NCI-H1694 (cell line): ENCODE measurements around the gene TIMM50.
"Not testable (repeated sequence)": the region's sequence is repeated elsewhere in the genome, so short reads cannot be mapped to it uniquely, and the experiment has no call there.

ENCODE experiments used
- DNase-seq: peaks from one replicate; lab custom pipeline; 2025; lab: John Stamatoyannopoulos, UW

Gene TIMM50

GRCh38 chr19:39480337-39481228 lies at the start of gene TIMM50:
TSS of gene TIMM50 (plus strand) at chr19:39480838. CDS start at chr19:39480854, 16 bp downstream.
- DNase-seq: peak; percentile 96

DNA sequence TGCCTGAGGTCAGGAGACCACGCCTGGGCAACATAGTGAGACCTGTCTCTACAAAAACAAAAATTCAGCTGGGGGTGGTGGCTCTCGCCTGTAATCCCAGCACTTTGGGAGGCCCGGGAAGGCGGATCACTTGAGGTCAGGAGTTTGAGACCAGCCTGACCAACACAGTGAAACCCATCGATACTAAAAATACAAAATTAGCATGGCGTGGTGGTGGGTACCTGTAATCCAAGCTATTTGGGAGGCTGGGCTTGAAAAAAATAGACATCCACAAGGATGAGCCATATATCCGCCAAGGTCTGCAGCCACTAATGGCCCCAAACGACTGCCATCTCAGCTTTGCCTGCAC lies 48.0 kb upstream of the TIMM50 start:
- DNase-seq: no peak

GRCh38 chr19:39433480-39434079 lies 47.1 kb upstream of the TIMM50 start:
- no peak for DNase-seq

DNA sequence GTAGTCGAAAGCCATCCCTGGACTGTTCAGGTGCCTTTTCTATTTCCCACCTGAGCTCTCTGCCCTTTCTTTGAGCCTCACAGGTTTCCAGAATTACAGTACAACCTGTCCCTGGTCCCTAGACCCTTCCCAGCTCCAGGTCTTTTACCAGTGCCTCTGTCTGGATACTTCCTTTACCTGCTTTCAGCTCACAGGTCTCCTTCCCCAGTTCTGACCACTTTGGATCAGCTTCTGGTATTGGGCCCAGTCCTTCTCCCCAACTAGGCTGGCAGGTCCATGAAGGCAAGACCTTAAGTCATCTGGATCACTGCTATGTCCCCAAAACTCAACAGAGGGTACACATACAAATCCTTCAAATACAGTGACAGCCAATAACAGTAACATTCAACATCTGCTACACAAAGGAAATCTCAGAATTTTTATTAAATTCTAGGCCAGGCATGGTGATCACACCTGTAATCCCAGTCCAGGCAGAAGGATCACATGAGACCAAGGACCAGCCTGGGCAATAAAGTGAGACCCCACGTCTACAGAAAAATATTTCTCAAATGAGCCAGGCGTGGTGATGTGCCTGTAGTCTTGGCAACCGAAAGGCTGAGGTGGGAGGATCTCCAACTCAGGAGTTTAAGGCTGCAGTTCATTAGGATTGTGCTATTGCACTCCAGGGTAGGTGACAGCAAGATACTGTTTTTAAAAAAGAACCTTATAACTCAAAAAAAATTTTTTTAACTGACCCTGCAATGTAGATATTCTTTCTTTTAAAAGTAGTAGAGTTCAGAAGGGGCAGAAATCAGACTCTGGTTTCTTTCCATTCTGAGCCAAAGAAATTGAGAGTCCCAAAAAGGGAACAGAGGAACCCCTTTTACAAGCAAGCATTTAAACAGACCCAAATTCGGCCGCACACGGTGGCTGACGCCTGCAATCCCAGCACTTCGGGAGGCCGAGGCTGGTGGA lies 46.2 kb upstream of the TIMM50 start:
- no peak for DNase-seq

DNA sequence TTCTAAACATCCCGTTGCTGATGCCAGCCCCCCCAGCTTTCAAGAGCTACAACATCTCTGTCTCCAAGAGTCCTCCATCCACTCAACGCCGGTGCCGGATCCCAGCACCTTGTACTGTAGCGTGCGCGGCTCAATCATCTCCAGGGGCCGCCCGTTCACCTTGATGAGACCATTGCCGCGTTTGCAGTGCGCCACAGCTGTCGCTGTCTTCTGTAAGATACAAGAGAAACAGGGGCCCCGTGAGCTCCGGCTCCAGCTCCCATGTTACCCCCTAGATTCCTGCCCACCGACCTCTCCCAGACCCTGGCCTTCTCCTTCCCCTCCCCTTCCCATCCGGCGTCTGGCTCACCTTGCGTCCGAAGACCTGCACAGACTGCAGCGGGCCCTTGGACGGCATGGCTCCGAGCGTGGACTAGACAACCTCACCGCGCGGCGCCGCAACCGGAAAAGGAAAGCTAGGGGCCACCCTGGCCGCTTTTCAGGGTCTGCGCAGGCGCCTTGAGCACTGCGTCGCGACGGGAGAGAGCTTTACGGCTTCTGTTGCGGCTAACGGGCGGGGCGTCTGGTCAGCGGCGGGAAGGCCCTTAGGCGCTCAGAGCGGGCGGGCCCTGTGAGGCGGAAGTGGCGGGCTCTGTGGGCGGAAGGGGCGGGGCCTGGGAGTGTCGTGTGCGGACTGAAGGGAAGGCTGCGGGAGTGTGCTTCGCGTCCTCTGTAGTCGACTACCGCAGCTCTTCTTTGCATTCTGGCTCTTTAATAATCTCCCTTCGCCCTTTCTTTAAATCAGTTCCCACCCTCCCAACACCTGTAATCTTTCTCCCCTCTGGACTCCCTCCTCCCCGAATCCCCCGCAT lies 44.9 kb upstream of the TIMM50 start, which contains the start of gene RPS16:
TSS of gene RPS16 (minus strand) at position 451 of the 851 bp plus-strand sequence. CDS start at position 397, 54 bp downstream.
- peak; percentile 97 for DNase-seq

GRCh38 chr19:39436350-39436716 lies 44.3 kb upstream of the TIMM50 start:
- no peak for DNase-seq

- DNase-seq: no peak
These were observed 42.2 kb upstream of the TIMM50 start for GRCh38 chr19:39438270-39438934.

- no peak for DNase-seq
These were observed 35.9 kb upstream of the TIMM50 start for GRCh38 chr19:39444598-39445195.

GRCh38 chr19:39445196-39446111 lies 35.2 kb upstream of the TIMM50 start, which contains the start of gene SUPT5H:
TSS of gene SUPT5H (plus strand) at chr19:39445582. CDS start at chr19:39445891, 309 bp downstream.
- peak; percentile 97 for DNase-seq

DNA sequence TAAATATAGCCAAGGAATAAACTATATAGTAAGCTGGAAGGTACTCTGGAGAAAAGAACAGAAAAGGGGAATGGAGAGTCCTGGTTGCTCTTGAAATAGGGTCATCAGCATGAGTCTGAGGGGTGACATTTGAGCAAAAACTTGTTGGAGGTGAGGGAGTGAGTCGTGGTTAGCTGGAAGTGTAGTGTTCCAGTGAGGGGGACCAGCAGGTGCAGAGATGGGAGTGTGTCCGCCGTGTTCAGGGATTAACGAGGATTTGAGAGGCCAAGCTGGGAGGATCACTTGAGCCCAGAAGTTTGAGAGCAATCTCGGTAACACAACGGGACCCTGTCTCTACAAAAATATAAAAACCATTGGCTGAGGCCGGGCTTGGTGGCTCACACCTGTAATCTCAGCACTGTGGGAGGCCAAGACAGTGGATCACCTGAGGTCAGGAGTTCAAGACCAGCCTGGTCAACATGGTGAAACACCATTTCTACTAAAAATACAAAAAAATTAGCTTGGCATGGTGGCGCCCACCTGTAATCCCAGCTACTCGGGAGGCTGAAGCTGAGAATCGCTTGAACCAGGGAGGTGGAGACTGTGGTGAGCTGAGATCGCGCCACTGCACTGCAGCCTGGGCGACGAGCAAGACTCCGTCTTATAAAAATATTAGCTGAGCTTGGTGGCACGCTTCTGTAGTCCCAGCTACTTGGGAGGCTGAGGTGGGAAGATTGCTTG lies 34.1 kb upstream of the TIMM50 start:
- no peak for DNase-seq

GRCh38 chr19:39448271-39448670 lies 32.4 kb upstream of the TIMM50 start:
- DNase-seq: no peak

GRCh38 chr19:39449116-39449797 lies 31.4 kb upstream of the TIMM50 start:
- no peak for DNase-seq

- not testable (repeated sequence) for DNase-seq
These were observed 29.4 kb upstream of the TIMM50 start for GRCh38 chr19:39451257-39451656.

DNA sequence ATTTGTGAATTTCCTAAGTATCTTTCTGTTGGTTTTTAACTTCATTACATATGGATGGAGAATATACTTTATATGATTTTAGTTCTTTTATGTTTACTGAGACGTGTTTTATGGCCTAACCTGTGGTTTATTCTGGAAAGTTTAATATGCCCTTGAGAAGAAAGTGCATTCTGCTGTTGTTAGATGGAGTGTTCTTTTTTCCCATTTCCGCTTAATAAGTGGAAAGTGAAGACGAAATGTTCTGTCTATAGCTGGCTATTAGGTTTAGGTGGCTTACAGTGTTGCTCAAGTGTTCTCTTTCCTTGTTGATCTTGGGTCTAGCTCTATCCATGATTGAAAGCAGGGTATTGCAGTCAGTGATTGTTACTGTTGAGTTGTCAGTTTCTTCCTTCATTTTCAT lies 17.2 kb upstream of the TIMM50 start:
- no peak for DNase-seq

DNA sequence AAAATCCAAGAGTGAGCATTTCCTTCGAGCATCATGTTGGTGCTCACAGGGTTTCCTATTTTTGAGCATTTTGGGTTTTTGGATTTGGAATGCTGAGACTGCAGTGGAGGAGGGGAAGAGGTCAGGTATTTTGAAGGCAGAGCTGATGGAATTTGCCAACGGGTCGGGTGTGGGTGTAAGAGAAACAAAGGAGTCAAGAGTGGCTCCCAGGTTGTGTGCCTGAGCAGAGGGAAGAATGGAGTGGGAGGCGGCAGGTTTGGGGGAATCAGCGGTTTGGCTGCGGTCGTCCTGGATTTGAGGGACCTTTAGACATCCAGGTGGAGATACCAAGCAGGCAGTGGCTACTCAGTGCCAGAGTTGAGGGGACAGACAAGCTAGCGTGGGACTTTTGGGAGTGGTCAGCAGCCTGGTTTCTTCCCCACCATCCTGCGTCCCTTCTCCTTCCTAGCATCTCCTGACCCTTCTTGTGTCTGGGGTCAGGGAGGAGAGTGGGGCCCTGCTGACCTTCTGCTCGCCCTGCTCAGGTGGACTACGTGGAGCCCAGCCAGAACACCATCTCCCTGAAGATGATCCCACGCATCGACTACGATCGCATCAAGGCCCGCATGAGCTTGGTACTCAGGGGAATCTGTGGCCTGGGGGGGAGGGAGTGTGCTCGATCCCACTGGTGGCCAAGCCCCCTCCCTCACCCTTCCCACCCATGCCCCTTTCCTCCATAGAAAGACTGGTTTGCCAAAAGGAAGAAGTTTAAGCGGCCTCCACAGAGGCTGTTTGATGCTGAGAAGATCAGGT lies 14.5 kb upstream of the TIMM50 start:
- no peak for DNase-seq

- no peak for DNase-seq
These were observed 12.7 kb upstream of the TIMM50 start for GRCh38 chr19:39467941-39468340.

- no peak for DNase-seq
These were observed 11.6 kb upstream of the TIMM50 start for GRCh38 chr19:39469036-39469435.
